PC-3 (cell line): ENCODE data around the gene DRG1. TPM values are rescaled to one million over a fixed set of nuclear protein-coding genes. Genes with fewer than 3 reads are reported as not detected.
A peak's percentile ranks its signal among the peaks of the same experiment; 100 is the strongest.

ENCODE experiments used
- ATAC-seq: fragments of 200-7000 bp; cut with Tn5 transposase; 2 replicates; pipeline ENCODE4 v1.9.1; 2020; ENCODE audit warnings: mild to moderate bottlenecking, moderate library complexity
- Bru-seq: library from RNA; stranded (reverse); fragments of 400-500 nt; gene quantifications from one replicate; lab custom pipeline; 2021; lab: Mats Ljungman, UMichigan
- BruChase-seq, 2 experiments: library from RNA; stranded (reverse); fragments of 400-500 nt; gene quantifications; one replicate each; lab custom pipeline; 2021; lab: Mats Ljungman, UMichigan
- BruUV-seq: library from RNA; stranded (reverse); fragments of 400-500 nt; replicated peaks from 2 replicates; lab custom pipeline; 2021; lab: Mats Ljungman, UMichigan
- CTCF ChIA-PET: fragments of 300-600 bp; sonication (Branson Sonifier 250); formaldehyde crosslinking; loops from one replicate; lab custom pipeline; 2022; ENCODE audit warnings: antibody characterized with exemption; lab: Charles Lee
- POLR2A ChIA-PET: fragments of 300-600 bp; sonication (Branson Sonifier 250); formaldehyde crosslinking; loops from one replicate; lab custom pipeline; 2022; ENCODE audit warnings: antibody characterized with exemption; ENCODE audit not compliant: unreplicated experiment; lab: Charles Lee
- DNase-seq: peaks from one replicate; pipeline ENCODE4 v3.0.0-alpha.2; 2015
- H2AFZ ChIP-seq: fragments of 300-600 bp; sonication (generic); 2 replicates; pipeline ENCODE4 v1.6.0; 2016; ENCODE audit warnings: antibody characterized with exemption, low read length
- H3F3A ChIP-seq: fragments of 300-600 bp; sonication (generic); one replicate; pipeline ENCODE4 v1.6.0; 2017; ENCODE audit warnings: antibody characterized with exemption, low read length, control low read depth, mild to moderate bottlenecking; ENCODE audit not compliant: unreplicated experiment
- H3K27ac ChIP-seq: fragments of 300-600 bp; sonication (generic); 2 replicates; pipeline ENCODE4 v1.5.1; 2016; ENCODE audit warnings: mild to moderate bottlenecking, low read length
- H3K27me3 ChIP-seq: fragments of 300-600 bp; sonication (generic); 2 replicates; pipeline ENCODE4 v1.6.1; 2016; ENCODE audit warnings: low read length, mixed read lengths
- H3K36me3 ChIP-seq: fragments of 300-600 bp; sonication (generic); 2 replicates; pipeline ENCODE4 v1.6.1; 2016; ENCODE audit warnings: low read depth, mixed run types, low read length, mixed read lengths
- H3K4me1 ChIP-seq: fragments of 300-600 bp; sonication (generic); 2 replicates; pipeline ENCODE4 v1.5.1; 2016; ENCODE audit warnings: low read length; ENCODE audit not compliant: insufficient read depth
- H3K4me2 ChIP-seq: fragments of 300-600 bp; sonication (generic); 2 replicates; pipeline ENCODE4 v1.6.0; 2016; ENCODE audit warnings: low read length
- H3K4me3 ChIP-seq: fragments of 300-600 bp; sonication (generic); 2 replicates; pipeline ENCODE4 v1.5.1; 2016; ENCODE audit warnings: mild to moderate bottlenecking, low read length, mixed read lengths
- H3K79me2 ChIP-seq: fragments of 300-600 bp; sonication (generic); 2 replicates; pipeline ENCODE4 v1.6.1; 2017; ENCODE audit warnings: low read length, mixed read lengths
- H3K9ac ChIP-seq: fragments of 300-600 bp; sonication (generic); 2 replicates; pipeline ENCODE4 v1.6.0; 2016; ENCODE audit warnings: mild to moderate bottlenecking, low read length
- H3K9me2 ChIP-seq: fragments of 300-600 bp; sonication (generic); replicated peaks from 2 replicates; pipeline ENCODE4 v1.6.1; 2016; ENCODE audit warnings: mixed run types, low read length, mixed read lengths
- H3K9me3 ChIP-seq: fragments of 300-600 bp; sonication (generic); 2 replicates; pipeline ENCODE4 v1.6.1; 2016; ENCODE audit warnings: low read length, mixed read lengths
- H4K20me1 ChIP-seq: fragments of 300-600 bp; sonication (generic); 2 replicates; pipeline ENCODE4 v1.6.1; 2016; ENCODE audit warnings: low read length, mixed read lengths
- CTCF ChIP-seq: fragments of 300-600 bp; sonication (generic); conservative IDR thresholded peaks from 2 replicates; pipeline ENCODE4 v1.5.1; 2017; ENCODE audit warnings: antibody characterized with exemption, low read depth, mild to moderate bottlenecking, low read length
- EZH2 ChIP-seq: fragments of 300-600 bp; sonication (generic); IDR thresholded peaks from one replicate; pipeline ENCODE4 v1.6.1; 2017; ENCODE audit warnings: antibody characterized with exemption, mild to moderate bottlenecking, low read length; ENCODE audit not compliant: unreplicated experiment
- EZH2phosphoT487 ChIP-seq: fragments of 300-600 bp; sonication (generic); IDR thresholded peaks from 2 replicates; pipeline ENCODE4 v1.6.1; 2018; ENCODE audit warnings: mild to moderate bottlenecking, antibody characterized with exemption, low read length, borderline replicate concordance
- intact Hi-C: fragments of 100-400 bp; cut with micrococcal nuclease; formaldehyde crosslinking; loops from 2 replicates; pipeline ENCODE4 v1.9.0; 2023
- long read RNA-seq: library from polyadenylated mRNA; unstranded; transcript quantifications from one replicate; pipeline ENCODE4 v2.0.0, GENCODE V29; 2021; ENCODE audit not compliant: unreplicated experiment
- total RNA-seq: library from RNA; depleted of rRNA; stranded (reverse); fragments of >200 nt; gene quantifications from 2 replicates; pipeline ENCODE4 v1.2.3, GENCODE V29; 2014; rRNA removed

The DRG1 gene
- total RNA-seq = 32.1 and 49.9 TPM in 2 replicates
- Bru-seq, nascent RNA = percentile 58 among the genes with signal in this experiment
- percentile 69 among the genes with signal in this experiment for BruChase-seq, experiment 1, labeled RNA remaining after a 6-hour chase
- BruChase-seq, experiment 2, labeled RNA remaining after a 2-hour chase = percentile 61 among the genes with signal in this experiment
- long read RNA-seq, transcript DRG1-201 (9 exons, 1,746 nt) = major isoform, 56 of 84 reads
- long read RNA-seq, partial matches to known transcripts = 5 of 84 reads
- long read RNA-seq, other reads (novel, unspliced or antisense) = 22 of 84 reads

GRCh38 chr22:31399211-31400022 lies at the start of gene DRG1:
Gene DRG1, plus strand, starts transcription at chr22:31399604. Its CDS starts 80 bp downstream, at chr22:31399684.
- Histone ChIP-seq H3K9me3 (no peaks in the 10 kb centered on the region), H3K36me3 (peaks cover 7% of the 10 kb centered on the region; the same call in 1 of the 2 replicates), H3K4me2 (peak within 1 kb of the TSS; percentile 90), H3K27ac (peak within 1 kb of the TSS; percentile 39), H2AFZ (peak within 1 kb of the TSS; percentile 98), H3K27me3 (no peaks in the 10 kb centered on the region), H3K4me1 (peaks cover 5% of the 10 kb centered on the region; the same call in 1 of the 2 replicates), H4K20me1 (no peaks in the 10 kb centered on the region), H3K9ac (peak within 1 kb of the TSS; percentile 98), H3K79me2 (peaks cover 37% of the 10 kb centered on the region), H3K9me2 (no peaks in the 10 kb centered on the region), H3F3A (no peaks in the 10 kb centered on the region), H3K4me3 (peak within 1 kb of the TSS; percentile 83)
- ChIA-PET CTCF (no interaction called here), POLR2A (interaction anchor here (0.5 kb wide), 1 partner anchor 272 kb away, joined by 7 read pairs; no protein-coding TSS in a partner anchor)
- BruUV-seq = TSS peak; percentile 73
- TF ChIP-seq EZH2phosphoT487 (no peak), EZH2 (no peak), CTCF (no peak)
- DNase-seq = peak; percentile 93
- ATAC-seq = peak; percentile 99
- intact Hi-C loops = loop anchor here (1.0 kb wide), 1 partner anchor 54 kb away; no protein-coding TSS in a partner anchor

GRCh38 chr22:31349960-31350359 lies 49.4 kb upstream of the DRG1 start:
- intact Hi-C loops = loop anchor here (5.0 kb wide), 1 partner anchor 142 kb away; no protein-coding TSS in a partner anchor
- CTCF ChIA-PET = no interaction called here

More at GRCh38 chr22:31349960-31350359, 49.4 kb upstream of the DRG1 start:
- DNase-seq = no peak
- Histone ChIP-seq H2AFZ (no peak overlapping the region), H3K4me3 (no peak overlapping the region), H3K36me3 (no peaks in the 10 kb centered on the region), H3K4me2 (no peak overlapping the region), H3K27ac (no peak overlapping the region), H3F3A (no peaks in the 10 kb centered on the region), H3K9me3 (no peaks in the 10 kb centered on the region), H3K9ac (no peak overlapping the region), H3K4me1 (peaks cover 7% of the 10 kb centered on the region), H4K20me1 (no peaks in the 10 kb centered on the region), H3K27me3 (no peaks in the 10 kb centered on the region), H3K79me2 (peaks cover 11% of the 10 kb centered on the region), H3K9me2 (no peaks in the 10 kb centered on the region)
- POLR2A ChIA-PET = no interaction called here
- no TSS peak for BruUV-seq
- no peak for ATAC-seq
- no peak for TF ChIP-seq CTCF
- TF ChIP-seq EZH2 = no peak
- no peak for TF ChIP-seq EZH2phosphoT487
